CD4-positive, alpha-beta T cell treated with Interleukin-17A for 1 hour (primary cell): ENCODE data around the gene TNFAIP2.

Experiments
- DNase-seq: peaks from one replicate; pipeline ENCODE4 v3.0.0-alpha.2; 2020

Gene TNFAIP2

DNA sequence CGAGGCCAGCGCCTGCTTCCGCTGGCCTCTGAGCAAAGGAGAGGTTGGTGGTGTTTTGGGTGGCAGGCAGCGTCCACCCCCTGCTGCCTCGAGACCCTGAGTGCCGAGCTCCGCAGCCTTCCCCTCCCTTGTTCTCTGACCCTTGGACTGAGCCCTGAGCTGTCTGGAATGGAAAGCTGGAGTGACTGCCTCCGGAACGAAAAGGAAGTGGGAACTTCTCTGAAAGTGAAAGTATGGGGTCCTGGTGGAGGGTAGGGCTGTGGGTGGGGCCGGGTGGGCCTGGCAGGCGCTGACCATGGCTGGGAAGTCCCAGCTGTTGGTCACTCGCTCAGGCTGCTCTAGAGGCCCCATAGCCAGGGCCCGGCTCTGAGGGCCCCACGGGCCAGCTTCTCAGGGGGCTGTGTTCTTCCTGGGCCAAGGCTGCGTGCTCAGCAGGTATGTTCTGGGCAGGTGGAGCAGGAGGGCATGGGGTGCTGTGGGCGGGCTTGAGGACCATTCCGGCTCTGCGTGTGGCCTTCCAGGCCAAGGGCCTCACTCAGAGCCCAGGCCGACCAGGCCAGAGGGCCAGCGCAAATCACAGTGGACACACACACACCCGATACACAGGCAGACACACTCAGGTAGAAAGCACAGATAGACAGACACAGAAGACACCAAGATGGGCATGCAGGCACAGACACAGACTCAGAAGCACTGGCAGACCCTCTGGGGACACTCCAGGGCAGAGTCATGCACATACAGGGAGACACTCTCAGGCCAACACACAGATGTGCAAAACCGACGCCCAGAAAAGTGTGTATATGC lies 28.7 kb upstream of the TNFAIP2 start, which contains the start of gene EXOC3L4:
Gene EXOC3L4 (plus strand): TSS at position 320 of the 804 bp plus-strand sequence. CDS start 5,495 bp downstream, outside the sequence.
- no peak for DNase-seq

DNA sequence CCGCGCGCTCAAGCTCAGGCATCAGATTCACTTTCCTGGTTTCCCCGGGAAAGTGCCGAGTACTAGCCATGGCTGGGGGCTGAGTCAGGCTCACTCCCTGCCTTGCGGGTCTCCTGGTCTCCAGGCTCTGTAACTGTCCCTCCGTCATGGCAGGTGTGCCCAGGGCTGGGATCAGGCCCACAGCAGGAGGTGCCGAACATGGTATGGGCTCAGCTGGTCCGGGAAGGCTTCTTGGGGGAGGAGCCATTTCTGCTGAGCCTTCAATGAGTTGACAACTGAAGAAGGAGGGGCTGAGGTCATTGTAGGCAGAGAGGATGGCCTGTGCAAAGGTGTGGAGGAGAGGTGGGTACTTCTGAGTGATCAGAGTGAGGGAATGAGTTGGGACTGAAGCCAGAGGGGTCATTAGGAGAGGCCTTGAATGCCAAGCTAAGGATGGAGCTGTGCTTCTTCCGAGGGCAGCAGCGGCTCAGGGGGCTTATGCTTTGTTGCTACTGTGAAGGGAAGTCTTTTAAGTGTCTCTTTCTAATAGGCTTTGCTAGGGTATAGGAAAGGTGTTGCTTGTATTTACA lies 28.0 kb upstream of the TNFAIP2 start:
- no peak for DNase-seq

DNA sequence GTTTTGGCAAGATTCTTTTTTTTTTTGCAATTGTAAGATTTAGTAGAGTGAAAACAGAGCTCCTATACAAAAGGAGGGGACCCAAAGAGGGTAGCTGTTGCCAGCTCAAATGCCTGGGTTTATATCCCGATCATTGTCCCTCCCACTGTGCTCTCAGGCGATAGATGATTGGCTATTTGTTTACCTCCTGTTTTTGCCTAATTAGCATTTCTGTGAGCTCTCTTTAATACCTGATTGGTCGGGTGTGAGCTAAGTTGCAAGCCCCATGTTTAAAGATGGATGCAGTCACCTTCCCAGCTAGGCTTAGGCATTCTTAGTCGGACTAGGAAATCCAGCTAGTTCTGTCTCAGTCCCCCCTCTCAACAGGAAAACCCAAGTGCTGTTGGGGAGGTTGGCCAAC lies 26.9 kb upstream of the TNFAIP2 start:
- no peak for DNase-seq

DNA sequence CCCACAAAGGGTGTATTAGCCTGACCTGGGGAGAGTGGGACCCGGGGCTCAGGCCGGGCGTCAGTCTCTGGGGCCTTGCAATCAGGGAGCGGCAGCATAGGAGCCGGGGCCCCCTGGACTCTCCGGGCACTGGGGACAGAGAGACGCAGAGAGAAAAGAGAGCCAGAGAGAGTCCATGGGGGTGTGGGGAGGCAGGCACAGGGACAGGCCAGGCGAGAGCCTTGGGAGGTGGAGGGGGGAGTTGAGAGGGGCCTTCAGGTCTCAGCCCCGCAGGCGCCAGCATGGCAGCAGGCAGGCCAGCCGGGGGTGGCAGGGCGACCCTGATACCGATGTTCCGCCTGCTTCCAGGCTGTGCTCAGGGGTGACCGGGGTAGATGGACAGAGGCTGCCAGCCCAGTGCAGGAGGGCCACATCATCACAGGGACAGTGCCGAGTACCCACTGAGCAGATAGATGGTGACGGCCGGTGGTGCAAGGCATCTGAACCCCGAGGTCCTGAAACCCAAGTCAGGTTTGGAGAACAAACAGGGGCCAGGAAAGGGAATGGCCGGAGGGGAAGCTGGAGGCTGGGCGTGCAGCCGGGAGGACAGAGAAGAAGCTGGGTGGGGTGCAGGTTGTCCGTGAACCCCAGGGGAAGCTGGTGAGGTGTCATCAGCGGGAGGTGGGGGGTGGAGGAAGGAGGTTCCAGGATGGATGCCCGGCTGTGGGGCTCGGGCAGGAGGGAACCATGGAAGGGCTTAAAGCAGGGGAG lies 25.8 kb upstream of the TNFAIP2 start:
- no peak for DNase-seq

DNA sequence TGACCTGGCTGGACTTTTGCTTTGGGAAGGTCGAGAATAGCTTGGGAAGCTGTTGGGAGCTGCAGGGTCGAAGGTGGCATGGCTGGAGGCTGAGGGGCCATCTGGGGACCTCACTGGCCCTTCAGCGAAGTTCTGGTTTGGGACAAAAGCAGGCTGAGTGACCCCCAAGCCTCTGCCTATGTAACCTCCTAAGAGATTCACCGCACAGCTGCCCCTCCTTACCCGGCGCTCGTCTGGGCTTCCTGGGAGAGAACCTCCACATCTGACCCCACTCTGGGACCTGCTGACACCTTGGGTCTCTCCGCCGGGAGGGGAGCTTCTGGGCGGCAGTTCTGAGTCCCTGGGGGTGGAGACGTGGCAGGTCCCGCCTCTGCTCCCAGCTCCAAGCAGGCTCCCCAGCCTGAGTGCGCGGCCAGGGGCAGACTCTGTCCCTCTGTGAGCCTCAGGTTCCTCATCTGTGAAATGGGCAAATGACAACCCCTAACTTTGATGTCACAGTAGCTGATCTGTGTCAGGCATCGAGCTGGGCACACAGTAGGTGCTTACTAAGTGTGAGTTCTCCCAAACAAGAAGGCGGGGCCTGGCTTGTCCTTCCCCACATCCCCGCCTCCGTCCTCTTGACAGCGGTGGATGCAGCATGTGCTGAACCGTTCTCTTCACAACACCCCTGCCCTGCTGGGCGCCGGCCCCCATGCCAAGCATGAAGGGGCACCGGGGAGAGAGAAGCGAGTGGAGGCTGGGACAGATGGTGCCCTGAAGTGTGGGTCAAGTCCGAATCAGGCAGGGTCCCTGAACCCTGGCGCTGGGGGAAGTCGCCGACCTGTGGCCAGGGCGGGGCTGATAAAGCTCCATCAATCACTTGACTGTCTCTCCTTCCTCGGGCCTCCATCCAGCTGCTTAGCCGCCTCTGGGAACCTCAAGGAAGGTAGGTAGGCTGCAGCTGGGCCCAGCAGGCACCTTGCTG lies 25.0 kb upstream of the TNFAIP2 start:
- no peak for DNase-seq

DNA sequence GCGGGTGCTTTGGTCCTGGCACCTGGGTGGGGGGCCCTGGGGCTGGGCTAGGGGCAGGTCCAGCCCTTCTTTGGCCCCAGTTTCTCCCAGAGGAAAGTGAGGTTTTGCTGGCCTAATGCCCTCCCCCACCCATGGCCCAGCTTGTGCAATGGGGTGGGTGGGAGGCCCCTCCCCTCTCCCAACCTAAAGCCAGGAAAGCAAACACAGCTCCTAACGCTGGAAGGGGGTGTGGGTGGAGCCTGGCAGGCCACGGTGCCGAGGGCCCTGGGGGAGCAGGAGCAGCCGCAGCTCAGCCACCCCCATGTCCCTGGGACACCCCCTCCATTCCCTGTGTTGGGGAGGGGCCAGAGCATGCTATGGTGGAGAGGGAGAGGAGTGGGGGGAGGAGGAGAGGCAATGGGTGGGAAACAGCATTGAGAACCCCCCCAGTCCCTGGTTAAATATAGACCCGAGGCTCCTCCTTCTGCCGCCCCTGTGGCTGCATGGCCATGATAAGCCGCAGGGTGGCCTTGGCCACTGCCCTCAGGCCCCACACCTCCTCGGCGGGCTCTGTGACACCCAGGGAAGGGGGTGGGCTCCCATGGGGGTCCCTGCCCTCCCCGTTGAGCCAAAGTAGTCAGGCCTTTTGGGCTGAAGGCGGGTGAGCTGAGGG lies 24.1 kb upstream of the TNFAIP2 start:
- no peak for DNase-seq

DNA sequence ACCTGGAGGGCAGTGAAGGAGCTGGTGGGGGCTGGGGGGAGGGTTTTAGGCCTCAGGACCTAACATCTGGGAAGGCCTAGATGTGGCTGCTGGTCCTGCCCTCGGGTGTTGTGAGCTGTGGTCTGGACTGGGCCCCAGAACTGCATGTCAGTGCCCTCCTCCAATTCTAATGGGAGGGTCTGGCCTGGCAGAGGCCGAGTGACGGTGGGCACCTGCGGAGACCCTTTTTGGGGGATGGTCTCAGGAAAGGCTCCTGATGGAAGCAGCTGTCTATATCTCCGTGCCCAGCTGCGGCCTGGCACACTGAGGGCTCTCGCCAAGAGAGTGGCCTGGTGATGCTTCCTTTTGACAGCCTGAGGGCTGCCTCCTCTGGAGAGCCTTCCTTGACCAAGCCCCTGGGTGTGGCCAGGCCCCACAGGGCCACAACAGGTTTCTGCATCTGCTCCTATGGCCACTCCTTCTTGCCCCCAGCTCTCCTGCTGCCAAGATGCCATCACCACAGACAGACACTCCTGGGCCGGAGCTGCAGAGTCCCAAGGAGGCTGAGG lies 23.5 kb upstream of the TNFAIP2 start:
- DNase-seq: no peak

DNA sequence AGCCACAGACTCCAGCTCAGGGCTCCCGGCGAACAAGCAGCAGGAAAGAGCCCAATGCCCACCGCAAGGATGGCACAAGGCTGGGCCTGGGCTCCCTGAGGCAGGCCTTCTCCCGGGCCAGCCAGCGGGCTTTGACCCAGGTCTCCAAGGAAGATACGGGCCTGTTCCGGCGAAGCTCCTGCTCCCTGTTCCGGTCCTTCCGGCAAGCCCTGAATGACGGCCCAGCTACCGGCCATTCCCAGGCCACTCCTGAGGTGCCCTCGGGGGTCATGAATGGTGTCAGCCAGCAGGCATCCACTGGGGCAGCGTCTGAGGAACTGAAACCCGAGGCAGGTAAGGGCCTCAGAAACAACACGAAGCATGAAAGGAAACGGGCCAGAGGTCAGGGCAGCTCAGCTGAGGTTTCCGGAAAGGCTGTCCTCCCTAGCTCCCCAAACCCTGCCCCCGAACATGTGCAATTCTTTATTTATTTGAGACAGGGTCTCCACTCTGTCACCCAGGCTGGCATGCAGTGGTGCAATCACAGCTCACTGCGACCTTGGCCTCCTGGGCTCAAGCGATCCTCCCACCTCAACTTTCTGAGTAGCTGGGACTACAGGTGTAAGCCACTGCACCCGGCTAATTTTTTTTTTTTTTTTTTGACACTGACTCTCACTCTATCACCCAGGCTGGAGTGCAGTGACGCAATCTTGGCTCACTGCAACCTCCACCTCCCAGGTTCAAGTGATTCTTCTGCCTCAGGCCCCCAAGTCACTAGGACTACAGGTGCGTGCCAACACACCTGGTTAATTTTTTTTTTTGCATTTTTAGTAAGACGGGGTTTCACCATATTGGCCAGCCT lies 22.8 kb upstream of the TNFAIP2 start:
- DNase-seq: no peak

DNA sequence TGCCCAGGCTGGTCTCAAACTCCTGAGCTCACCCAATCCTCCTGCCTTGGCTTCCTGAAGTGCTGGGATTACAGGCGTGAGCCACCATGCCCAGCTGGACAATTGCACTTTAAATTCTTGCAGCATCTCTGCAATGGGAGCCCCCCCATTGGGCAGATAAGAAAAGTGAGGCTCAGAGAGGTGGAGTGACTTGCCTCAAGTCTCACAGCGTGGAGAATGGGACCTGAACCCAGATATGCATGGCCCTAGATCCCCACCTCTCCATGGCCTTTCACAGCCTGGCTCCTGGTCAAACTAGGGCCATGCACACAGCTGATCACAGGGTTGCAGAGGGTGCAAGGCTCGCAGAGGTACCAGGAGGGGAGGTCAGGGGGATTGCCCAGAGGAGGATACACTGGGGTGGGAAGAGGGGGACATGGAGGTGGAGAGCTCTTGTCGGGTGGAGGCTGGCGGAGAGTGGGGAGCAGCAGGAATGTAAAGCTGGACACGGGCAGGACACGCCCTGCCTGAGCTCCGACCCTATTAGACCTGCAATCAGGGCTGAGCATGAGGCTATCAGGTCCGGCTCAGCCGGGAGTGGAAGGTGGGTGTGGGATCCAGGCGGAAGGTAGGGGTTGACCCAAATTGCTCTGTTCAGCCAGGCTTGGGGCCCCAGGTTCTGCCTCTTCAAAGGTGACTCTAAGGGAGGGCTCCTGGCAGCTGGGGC lies 21.9 kb upstream of the TNFAIP2 start:
- DNase-seq: no peak

DNA sequence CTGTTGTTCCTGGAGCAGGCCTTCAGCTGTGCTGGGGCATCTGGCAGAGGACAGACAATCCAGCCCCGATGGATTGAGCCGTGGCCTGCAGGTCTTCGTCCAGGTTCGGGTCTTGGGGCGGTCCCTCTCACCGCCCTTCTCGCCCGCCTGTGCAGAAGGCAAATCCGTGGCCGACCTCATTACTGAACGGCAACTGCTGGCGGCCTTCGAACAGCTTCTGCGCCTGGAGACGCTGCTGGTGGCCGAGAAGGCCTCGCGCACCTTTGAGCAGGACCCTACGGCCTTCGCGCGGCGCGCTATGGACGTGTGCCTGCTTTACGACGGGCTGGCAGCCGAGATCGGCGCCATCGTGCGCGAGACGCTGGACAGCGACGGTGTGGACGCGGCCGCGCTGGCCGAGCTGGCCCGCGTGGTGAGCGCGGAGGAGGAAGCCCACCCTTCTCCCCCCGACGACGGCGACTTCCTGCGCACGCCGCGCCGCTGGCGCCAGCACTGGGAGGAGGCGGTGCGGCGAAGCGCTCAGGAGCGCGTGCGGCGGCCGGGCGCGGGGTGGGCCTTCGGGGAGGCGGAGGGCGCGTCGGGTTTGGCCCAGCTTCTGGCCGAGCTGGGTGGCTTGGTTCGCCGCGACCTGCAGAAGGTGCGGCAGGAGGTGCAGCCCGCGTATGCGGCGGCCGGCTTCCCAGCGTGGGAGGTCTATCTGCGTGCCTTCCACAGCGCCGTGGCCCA lies 21.1 kb upstream of the TNFAIP2 start:
- no peak for DNase-seq

DNA sequence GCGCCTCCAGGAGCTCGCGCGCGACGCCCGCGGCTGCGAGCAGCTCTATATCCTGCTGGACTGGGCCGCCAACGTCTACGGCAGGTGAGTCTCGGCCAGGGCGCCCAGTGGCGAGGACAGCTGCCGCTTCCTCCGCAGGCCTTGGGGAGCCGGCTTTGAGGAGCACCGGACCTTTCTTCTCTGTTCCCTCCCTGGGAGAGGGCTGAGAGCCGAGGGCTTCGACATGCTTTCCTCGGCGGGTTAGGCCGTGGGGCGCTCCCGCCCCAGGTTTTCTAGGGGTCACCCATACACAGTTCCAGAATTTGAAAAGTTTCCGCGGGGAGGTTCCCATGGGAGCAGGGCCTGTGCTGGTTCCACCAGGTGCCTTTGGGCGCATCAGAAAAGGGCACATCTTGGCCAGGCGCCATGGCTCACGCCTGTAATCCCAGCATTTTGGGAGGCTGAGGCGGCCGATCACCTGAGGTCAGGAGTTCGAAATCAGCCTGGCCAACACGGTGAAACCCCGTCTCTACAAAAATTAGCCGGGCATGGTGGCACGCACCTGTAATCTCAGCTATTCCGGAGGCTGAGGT lies 20.5 kb upstream of the TNFAIP2 start:
- no peak for DNase-seq

DNA sequence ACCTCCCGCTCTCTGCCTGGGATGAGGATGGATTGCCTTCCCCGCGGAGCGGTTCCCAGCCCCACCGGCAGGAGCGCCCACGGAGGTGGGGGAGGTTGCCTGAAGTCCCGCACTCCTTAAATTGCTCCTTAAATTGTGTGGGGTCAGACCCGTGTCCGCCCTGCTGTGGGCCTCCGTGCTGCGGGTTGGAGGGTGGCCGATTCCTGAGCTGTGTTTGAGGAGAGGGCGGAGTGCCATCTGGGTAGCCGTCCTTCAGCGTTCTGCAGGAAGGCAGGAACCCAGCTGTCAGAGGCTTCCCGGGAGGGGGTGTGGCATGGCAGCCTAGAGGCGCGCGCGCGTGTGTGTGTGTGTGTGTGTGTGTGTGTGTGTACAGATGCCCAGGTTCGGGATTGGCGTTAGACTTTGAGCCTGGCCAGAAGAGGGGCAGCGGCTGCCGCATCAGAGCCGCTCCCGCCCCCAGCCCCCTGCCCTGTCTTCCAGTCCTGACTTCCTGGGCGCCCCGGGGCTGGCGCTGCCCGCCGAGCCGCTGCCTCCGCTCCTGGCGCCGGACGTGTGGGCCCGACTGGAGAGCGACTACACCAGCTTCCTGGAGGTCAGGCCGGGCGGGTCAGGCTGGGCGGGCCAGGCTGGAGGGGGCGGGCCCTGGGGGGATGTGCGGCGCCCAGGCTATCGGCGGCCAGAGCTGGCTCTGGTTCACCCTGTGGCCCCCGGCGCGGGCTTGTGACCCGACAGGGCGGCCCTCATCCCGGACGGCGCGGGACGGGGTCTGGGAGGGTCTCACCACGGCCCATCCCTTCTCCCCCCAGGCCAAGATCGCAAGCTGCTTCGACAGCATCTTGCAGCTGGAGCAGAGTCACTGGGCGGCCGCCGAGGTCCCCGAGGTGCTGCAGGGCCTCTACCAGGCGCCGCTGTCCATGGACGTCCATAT lies 19.5 kb upstream of the TNFAIP2 start:
- no peak for DNase-seq

DNA sequence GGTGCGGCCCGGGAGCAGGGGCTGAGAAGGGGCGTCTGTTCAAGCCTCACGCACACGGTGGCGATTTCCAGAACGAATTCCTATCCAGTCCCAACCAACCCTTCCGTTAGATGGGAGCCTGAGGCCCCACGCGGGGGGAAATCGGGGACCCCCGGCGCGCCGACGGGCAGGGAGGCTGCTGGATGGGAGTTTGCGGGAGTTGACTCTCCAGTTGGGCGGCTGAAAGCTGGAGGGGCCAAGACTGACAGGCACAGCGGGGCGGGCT lies 18.9 kb upstream of the TNFAIP2 start:
- no peak for DNase-seq

DNA sequence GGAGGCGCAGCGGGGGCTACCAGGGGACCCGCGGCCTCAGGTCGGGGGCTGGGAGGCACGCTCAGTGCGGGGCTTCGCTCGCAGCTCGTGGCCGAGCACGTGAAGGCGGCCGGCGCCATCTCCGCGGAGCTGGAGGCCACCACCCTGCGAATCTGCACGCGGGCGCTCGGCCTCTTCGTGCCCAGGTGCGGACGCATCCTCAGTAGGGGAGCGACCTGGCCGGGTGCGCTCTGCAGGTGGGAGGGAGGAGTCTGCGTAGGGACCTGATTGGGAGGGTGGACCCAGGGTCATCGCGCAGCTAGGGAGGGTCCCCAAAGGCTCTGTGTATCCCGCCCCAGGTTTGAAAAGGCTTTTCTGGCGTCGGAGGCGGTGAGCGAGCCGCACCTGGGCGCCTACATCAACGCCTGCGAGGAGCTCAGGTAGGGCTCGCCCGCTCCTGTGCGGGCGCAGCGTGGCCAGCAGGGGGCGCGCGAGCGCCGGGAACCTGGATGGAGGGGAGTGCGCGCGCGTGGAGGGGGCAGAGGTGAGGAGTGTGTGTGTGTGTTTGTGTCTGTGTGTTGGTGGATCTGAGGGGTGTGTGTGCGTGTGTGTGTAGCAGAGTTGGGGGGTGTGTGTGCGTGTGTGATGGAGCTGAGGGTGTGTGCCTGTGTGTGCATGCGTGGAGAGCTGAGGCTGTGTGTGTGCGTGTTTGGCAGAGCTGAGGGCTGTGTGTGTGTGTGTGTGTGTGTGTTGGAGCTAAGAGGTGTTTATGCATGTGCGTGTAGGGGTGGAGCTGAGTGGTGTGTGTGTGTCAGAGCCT lies 18.4 kb upstream of the TNFAIP2 start:
- DNase-seq: peak; percentile 69

DNA sequence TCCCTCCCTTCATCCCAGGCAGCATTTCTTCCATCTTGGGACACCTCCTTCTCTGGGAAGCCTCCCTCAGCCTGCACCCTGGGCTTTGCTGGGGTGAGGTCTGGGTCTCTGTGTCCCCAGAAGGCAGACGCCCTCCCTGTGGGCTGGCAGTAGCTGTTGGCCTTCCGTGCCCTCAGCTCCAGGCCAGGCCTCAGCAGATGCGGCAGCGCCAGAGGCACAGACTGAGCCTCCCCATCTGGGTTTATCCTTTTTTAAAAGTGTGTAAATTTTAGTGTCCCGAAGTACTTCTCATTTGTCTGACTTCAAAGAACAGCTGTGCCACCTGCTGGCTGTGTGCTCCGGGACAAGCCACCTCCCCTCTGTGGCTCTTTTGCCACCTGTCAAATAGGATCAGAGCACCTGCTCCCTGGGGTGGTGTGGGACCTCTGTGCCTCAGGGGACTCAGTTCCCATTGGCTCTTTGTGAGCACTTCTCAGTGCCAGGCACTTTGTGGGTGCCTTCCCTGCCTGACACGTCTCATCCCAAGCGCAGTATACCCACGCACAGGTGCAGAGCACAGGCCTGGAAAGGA lies 17.6 kb upstream of the TNFAIP2 start:
- no peak for DNase-seq

DNA sequence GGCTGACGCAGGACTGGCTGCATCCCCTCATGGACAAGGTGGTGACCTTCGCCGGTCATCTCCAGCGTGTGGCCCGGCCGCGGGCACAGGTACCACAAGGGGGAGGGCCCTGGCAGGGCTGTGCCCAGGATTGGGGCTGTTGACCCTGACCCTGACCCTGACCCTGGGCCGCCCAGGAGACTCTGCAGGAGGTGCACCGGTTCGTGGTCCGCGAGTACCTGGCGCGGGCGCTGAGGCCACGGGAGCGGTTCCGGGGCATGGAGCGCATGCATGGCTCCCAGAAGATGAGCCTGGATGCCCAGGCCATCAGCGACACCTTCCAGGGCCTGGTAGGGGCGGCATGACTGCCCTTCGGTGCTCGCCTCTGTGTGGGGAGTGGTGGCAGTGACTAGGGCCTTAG lies 15.8 kb upstream of the TNFAIP2 start:
- no peak for DNase-seq
